HG03469 (cell line): ENCODE results near the gene SYNE2.

ENCODE experiments used
- ATAC-seq: cut with Tn5 transposase; IDR thresholded peaks from one replicate; pipeline ENCODE4 v1.9.1; 2021; ENCODE audit warnings: mild to moderate bottlenecking, moderate library complexity, moderate number of reproducible peaks; ENCODE audit not compliant: unreplicated experiment

Gene SYNE2

DNA sequence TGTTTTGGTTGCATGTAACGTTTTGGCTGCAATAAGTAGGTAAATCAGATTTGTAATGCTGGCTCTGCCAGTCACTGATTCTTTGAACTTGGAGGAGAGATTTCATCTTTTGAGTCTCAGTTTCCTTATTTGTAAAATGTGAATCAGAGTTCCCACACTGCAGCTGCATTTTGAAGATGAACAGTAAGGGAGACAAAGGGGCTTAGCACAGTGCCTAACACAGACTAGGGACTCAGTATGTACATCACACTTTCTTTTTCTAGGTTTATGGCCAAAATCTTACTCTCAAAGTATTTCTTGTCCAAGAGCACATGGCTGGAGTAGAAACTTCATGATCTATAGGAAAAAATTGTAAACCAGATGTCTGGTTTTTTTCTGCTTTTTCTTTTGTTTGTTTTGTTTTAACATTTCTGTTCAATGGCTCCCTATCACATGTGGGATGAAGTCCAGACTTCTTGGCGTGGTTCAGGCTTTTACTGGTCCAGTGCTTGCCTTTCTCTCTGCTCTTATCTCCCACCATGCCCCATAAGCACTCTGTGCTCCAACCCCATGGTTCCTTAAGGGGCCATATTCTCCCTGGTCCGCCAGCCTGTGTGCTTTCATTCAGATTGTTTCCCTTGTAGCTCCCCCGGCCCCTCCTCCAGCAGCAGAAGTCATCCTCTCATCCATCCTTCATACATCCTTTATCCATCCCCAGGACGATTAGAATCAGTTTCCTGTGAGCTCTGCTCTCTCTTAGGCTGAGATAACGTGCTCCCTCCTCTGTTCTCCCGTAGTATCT is 58.0 kb downstream of the SYNE2 start:
- no peak for ATAC-seq

DNA sequence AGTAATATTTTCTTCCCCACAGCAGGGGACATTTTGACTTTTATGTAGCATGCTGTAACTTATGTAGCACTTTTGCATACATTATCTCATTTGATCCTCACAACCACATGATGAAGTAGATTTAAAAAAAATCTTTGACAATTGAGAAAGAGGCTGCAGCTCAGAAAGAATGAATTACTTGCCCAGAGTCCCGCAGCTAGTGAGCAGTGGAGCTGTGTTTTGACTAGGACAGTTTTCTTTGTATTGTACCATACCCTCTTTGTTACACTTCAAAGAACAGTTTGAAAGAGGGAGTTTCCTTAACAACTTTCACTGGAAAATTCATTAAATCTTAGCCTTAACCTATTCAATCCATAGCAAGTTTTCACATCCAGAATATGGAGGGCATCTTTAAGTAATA is 58.6 kb downstream of the SYNE2 start:
- no peak for ATAC-seq

DNA sequence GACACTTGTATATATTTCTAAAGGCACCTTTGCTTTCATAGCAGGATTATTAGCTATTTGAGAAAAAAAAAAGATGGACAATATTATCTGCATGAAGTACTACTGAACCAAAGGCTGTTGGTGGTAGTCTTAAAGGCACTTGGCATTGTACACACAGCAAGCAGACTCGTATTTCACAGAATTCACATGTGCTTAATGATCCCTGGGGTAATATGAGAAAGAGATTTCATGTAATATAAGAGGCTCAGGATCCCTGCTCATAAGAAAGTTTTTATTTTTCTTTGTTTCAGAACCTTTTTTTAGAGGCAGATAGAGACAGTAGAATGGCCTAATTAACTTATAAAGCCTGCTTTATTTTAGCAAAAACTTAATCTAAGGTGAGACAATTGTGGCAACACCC is 59.5 kb downstream of the SYNE2 start:
- no peak for ATAC-seq

DNA sequence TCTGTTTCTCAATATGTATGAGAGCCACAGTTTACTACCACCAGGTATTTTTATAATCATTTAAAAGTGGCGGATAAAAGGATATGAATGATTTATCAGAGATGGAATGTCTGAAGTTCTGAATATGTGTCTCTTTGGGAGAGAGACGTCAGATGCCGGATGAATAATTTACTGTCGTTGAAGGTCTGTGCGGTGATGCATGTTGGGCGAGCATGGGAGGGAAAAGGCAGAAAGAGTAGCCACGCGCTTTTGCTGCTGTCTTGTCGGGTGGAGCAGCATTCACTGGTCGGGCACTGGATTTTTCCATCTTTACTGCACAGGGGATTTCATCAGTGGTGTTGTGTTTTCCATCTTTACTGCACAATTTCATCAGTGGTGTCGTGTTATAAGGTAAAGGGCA is 65.6 kb downstream of the SYNE2 start:
- no peak for ATAC-seq

DNA sequence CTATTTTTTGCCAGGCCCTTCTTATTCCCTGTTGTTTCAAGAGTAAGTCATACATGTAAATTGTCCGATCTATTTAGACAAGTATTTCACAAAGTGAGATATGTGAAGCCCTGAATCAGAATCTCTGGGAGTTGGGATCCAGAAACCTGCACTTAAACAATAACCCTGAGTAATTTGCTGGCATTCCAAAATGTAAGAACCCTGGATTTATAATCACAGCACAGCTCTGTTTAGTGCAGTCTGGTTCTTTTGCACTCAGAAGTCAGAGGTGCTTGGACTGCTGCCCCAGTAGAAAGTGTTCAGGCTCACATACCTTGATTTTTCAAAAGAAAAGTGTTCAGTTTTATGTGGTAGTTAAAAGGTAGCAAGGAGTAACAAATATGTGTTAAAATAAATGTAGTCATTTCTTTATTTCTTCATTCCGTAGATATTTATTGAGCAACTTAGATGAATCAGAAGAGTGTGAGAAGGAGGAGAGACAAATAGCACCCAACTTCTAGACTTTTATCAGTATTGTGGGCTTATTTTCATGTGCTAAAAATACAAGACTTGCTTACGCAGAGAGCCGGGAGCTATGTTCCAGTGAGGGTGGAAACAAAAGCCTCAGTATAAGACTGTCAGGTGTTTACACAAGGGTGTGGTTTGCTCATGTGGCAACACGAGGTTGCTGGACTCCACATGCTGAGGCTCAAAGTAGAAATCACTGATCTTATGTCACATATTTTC is 70.1 kb downstream of the SYNE2 start:
- no peak for ATAC-seq

- no peak for ATAC-seq
These were observed 70.6 kb downstream of the SYNE2 start for GRCh38 chr14:63923422-63923752.

- no peak for ATAC-seq
These were observed 71.6 kb downstream of the SYNE2 start for GRCh38 chr14:63924375-63924774.

DNA sequence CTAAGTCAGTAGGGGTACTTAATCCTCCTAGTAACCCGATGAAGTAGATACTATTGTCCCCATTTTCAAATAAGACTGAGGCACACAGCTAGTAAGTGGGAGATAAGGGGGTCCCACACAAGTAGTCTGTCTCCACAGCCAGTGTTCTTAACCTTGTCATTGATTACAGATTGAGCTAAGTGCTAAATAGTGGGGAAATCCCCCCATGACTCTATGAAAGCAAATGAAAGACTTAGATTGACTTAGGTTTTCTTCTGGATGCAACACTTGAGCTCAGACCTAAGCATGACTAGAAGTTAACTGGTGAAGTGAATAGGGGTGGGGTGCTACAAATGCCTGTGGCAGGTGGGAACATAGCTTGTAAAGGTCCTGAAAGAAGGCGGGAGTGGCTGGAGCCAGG is 73.8 kb downstream of the SYNE2 start:
- ATAC-seq = no peak

GRCh38 chr14:63928744-63929174 is 76.0 kb downstream of the SYNE2 start:
- ATAC-seq = no peak

GRCh38 chr14:63933110-63933509 is 80.3 kb downstream of the SYNE2 start:
- no peak for ATAC-seq

GRCh38 chr14:63933711-63934110 is 80.9 kb downstream of the SYNE2 start:
- ATAC-seq = no peak

DNA sequence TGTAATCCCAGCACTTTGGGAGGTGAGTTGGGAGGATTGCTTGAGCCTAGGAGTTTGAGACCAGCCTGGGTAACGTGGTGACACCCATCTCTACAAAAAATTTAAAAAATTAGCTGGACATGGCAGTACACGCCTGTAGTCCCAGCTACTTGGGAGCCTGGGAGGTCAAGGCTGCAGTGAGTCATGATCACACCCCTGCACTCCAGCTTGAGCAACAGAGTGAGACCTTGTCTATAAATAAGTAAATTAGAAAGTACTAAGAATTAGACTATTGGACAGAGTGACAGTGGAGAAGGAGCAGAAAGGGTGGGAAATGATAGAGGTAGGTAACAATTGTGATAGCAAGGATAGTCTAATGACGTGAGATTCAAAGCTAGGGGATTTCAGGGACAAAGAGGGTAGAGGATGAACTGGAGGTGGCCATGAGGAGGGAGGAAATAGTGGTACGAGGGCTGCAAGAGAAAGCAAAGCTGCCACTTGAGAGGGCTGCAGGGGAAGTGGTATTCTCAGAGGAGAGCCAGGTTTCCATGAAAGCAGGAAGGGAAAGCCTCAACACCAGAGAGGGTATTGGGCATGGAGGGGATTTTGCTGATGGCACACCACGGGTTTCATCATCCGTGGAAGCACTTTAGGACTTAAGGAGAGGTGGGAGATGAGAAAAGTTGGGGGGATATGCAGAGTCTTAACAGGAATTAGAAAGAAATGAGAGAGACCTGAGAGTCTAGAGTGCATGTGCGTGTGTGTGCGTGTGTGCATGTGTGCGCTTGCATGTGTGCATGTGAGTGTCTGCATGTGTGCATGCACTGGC is 85.6 kb downstream of the SYNE2 start:
- ATAC-seq = no peak

DNA sequence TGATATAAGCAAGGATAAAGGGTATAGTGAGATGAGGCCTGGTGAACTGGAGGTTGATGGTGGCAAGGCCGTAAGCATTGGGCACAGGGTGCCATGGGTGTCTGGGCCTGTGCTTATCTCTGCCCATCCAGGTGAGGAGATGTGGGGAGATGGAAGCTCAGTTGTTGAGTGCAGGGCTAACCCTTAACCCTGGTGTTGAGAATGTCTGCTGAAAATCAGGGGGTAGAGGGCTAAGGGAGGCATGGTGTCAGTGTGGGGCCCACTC is 86.1 kb downstream of the SYNE2 start:
- ATAC-seq = no peak

- no peak for ATAC-seq
These were observed 87.6 kb downstream of the SYNE2 start for GRCh38 chr14:63940387-63940786.

- no peak for ATAC-seq
These were observed 88.2 kb downstream of the SYNE2 start for GRCh38 chr14:63941023-63941422.

DNA sequence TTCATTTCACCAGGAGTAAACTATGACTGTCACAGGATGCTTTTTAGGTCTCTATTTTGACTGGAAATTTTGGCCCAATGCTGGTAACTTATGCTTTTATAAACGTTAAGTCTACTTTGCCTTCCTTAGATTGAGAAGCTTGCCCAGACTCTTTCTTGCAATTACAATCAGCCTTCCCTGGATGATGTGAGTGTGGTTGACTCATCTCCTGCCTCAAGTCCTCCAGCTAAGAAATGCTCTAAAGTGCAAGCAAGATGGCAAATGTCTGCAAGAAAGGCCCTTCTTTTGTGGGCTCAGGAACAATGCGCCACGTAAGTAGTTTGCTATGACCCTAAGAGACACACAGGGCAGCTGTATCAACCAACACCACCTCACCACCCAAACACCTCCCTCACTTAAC is 96.9 kb downstream of the SYNE2 start:
- ATAC-seq = no peak

DNA sequence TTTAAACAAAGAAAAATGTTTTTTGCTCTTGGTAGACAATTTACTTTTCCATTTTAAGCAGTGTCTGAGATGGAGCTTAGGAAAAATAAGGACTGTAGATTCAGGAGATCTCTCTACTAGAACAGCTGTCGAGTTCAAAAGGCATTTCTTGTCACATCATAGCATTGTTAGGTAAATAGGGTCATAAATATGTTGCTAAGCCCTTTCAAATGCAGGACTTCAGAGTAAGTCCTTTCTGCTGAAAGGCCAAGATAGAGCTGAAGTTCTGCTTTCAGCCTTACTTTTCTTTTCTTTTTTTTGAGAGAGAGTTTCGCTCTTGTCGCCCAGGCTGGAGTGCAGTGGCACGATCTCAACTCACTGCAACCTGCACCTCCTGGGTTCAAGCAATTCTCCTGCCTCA is 98.2 kb downstream of the SYNE2 start:
- ATAC-seq = no peak

- no peak for ATAC-seq
These were observed 98.6 kb downstream of the SYNE2 start for GRCh38 chr14:63951429-63951828.

- no peak for ATAC-seq
These were observed 99.5 kb downstream of the SYNE2 start for GRCh38 chr14:63952053-63952932.

DNA sequence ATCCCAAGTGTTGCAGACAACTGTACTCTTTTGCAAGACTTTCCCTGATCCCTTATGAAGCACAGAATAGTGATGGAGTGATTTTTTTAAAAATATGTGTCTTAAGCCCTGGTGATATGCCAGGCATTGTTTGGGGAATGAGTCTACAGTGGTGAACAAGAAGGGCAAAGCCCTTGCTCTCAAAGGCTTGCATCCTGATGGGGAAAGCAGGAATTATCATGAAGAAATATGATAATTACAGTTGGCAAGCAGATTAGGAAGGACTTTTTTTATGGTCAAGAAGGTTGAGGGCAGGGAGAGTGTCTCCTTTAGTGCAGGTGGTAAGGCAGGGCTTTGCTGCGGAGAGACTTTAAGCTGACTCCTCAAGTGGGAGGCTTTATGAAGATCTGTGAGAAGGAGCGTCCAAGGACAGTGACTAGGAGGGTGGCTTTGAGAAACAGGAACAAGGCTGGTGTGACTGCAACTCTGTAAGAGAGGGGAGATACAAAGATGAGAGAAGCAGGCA is 100.2 kb downstream of the SYNE2 start:
- ATAC-seq = no peak

- ATAC-seq = no peak
These were observed 103.5 kb downstream of the SYNE2 start for GRCh38 chr14:63956326-63956725.
